Skeletal muscle cell (primary cell): Measurements from ENCODE around the gene SFTPA2.
"Not testable (repeated sequence)": the region's sequence is repeated elsewhere in the genome, so short reads cannot be mapped to it uniquely, and the experiment has no call there.

ENCODE experiments used
- DNase-seq: peaks from one replicate; pipeline ENCODE4 v3.0.0-alpha.2; 2010; ENCODE audit warnings: low read depth
- H3K4me3 ChIP-seq: 2 replicates; pipeline ENCODE4 v1.5.1; 2011; ENCODE audit warnings: low read depth, mild to moderate bottlenecking, control low read depth, low read length, moderate library complexity

The SFTPA2 gene

GRCh38 chr10:79562135-79562756 lies 2.0 kb upstream of the SFTPA2 start:
- H3K4me3 ChIP-seq, result no peak overlapping the region
- peak; percentile 17 for DNase-seq

GRCh38 chr10:79561257-79561656 lies 1.1 kb upstream of the SFTPA2 start:
- DNase-seq, result no peak
- H3K4me3 ChIP-seq, result no peak overlapping the region

GRCh38 chr10:79559726-79560125 lies 481 bp downstream of the SFTPA2 start:
- no peak overlapping the region for H3K4me3 ChIP-seq
- DNase-seq, result peak; percentile 4

- H3K4me3 ChIP-seq, DNase-seq: not testable (repeated sequence)
Measured at GRCh38 chr10:79556961-79557360, 3.2 kb downstream of the SFTPA2 start.

- DNase-seq, result no peak
- no peak overlapping the region for H3K4me3 ChIP-seq
Measured at GRCh38 chr10:79555354-79556309, 4.6 kb downstream of the SFTPA2 start.

GRCh38 chr10:79552143-79552542 lies 8.1 kb downstream of the SFTPA2 start:
- DNase-seq, result no peak

GRCh38 chr10:79547973-79548372 lies 12.2 kb downstream of the SFTPA2 start:
- H3K4me3 ChIP-seq, result no peak overlapping the region
- DNase-seq, result no peak

More at GRCh38 chr10:79552143-79552542, 8.1 kb downstream of the SFTPA2 start:
- H3K4me3 ChIP-seq, result no peak overlapping the region

- DNase-seq, H3K4me3 ChIP-seq: not testable (repeated sequence)
Measured at GRCh38 chr10:79547128-79547527, 13.1 kb downstream of the SFTPA2 start.

GRCh38 chr10:79544926-79545659 lies 15.1 kb downstream of the SFTPA2 start:
- not testable (repeated sequence) for H3K4me3 ChIP-seq, DNase-seq

- DNase-seq, H3K4me3 ChIP-seq: not testable (repeated sequence)
Measured at GRCh38 chr10:79544408-79544807, 15.8 kb downstream of the SFTPA2 start.

GRCh38 chr10:79542626-79543025 lies 17.6 kb downstream of the SFTPA2 start:
- DNase-seq, result no peak
- H3K4me3 ChIP-seq, result no peak overlapping the region

GRCh38 chr10:79540930-79541329 lies 19.3 kb downstream of the SFTPA2 start:
- DNase-seq, H3K4me3 ChIP-seq: not testable (repeated sequence)

- DNase-seq, H3K4me3 ChIP-seq: not testable (repeated sequence)
Measured at GRCh38 chr10:79538311-79538710, 21.9 kb downstream of the SFTPA2 start.

GRCh38 chr10:79533903-79534175 lies 26.4 kb downstream of the SFTPA2 start:
- not testable (repeated sequence) for DNase-seq, H3K4me3 ChIP-seq

- not testable (repeated sequence) for H3K4me3 ChIP-seq
- peak; percentile 2 for DNase-seq
Measured at GRCh38 chr10:79533142-79533902, 26.9 kb downstream of the SFTPA2 start.

- H3K4me3 ChIP-seq, DNase-seq: not testable (repeated sequence)
Measured at GRCh38 chr10:79528261-79528660, 31.9 kb downstream of the SFTPA2 start.

- not testable (repeated sequence) for DNase-seq, H3K4me3 ChIP-seq
Measured at GRCh38 chr10:79525049-79525710, 35.0 kb downstream of the SFTPA2 start.

- DNase-seq, H3K4me3 ChIP-seq: not testable (repeated sequence)
Measured at GRCh38 chr10:79523157-79523853, 36.9 kb downstream of the SFTPA2 start.
